ENCODE measurements around the gene VEGFB.

Gene VEGFB

GRCh38 chr11:64258356-64258755, 24.0 kb downstream of the VEGFB start:
- TF ChIP-seq TEAD4 (IDR thresholded peaks at IDR 0.05) (no peak), TCF12 (IDR thresholded peaks at IDR 0.05; ENCODE audit: low read depth) (no peak), YY1 (IDR thresholded peaks at IDR 0.05; ENCODE audit: low read depth) (no peak), RAD21 (IDR thresholded peaks at IDR 0.05; ENCODE audit: low read depth) (no peak), NFIC (IDR thresholded peaks at IDR 0.05) (no peak), CEBPB (IDR thresholded peaks at IDR 0.05) (no peak), ZBTB7A (IDR thresholded peaks at IDR 0.05; ENCODE audit: low read depth) (no peak), REST (IDR thresholded peaks at IDR 0.05; ENCODE audit: low read depth) (no peak), TAF1 (IDR thresholded peaks at IDR 0.05; ENCODE audit: low read depth) (no peak), EGR1 (IDR thresholded peaks at IDR 0.05) (no peak)

- TF ChIP-seq ZBTB7A (IDR thresholded peaks at IDR 0.05; ENCODE audit: low read depth) (no peak), CREB1 (IDR thresholded peaks at IDR 0.05; ENCODE audit: low read depth) (no peak), FOXM1 (IDR thresholded peaks at IDR 0.05; ENCODE audit: borderline replicate concordance, low read depth) (no peak), NFIC (IDR thresholded peaks at IDR 0.05) (no peak), TEAD4 (IDR thresholded peaks at IDR 0.05) (no peak), EGR1 (IDR thresholded peaks at IDR 0.05) (no peak), YY1 (IDR thresholded peaks at IDR 0.05; ENCODE audit: low read depth) (no peak)
These were observed 24.7 kb downstream of the VEGFB start for GRCh38 chr11:64258946-64259532.

GRCh38 chr11:64259533-64260067, 25.2 kb downstream of the VEGFB start:
- no peak for TF ChIP-seq REST (IDR thresholded peaks at IDR 0.05; ENCODE audit: low read depth)
- no peak for TF ChIP-seq CREB1 (IDR thresholded peaks at IDR 0.05; ENCODE audit: low read depth)
- no peak for TF ChIP-seq NFIC (IDR thresholded peaks at IDR 0.05)
- no peak for TF ChIP-seq ZBTB7A (IDR thresholded peaks at IDR 0.05; ENCODE audit: low read depth)
- no peak for TF ChIP-seq TAF1 (IDR thresholded peaks at IDR 0.05; ENCODE audit: low read depth)

GRCh38 chr11:64260147-64260708, 25.8 kb downstream of the VEGFB start:
- TF ChIP-seq CEBPB (IDR thresholded peaks at IDR 0.05) (no peak), MAX (IDR thresholded peaks at IDR 0.05) (no peak), YY1 (IDR thresholded peaks at IDR 0.05; ENCODE audit: low read depth) (no peak), TAF1 (IDR thresholded peaks at IDR 0.05; ENCODE audit: low read depth) (no peak), REST (IDR thresholded peaks at IDR 0.05; ENCODE audit: low read depth) (no peak), EP300 (IDR thresholded peaks at IDR 0.05; ENCODE audit: borderline replicate concordance) (no peak), TCF12 (IDR thresholded peaks at IDR 0.05; ENCODE audit: low read depth) (no peak)

- no peak for TF ChIP-seq TAF1 (IDR thresholded peaks at IDR 0.05; ENCODE audit: low read depth)
- TF ChIP-seq CEBPB (IDR thresholded peaks at IDR 0.05), result no peak
- TF ChIP-seq TCF12 (IDR thresholded peaks at IDR 0.05; ENCODE audit: low read depth), result no peak
- TF ChIP-seq EP300 (IDR thresholded peaks at IDR 0.05; ENCODE audit: borderline replicate concordance), result no peak
- no peak for TF ChIP-seq EGR1 (IDR thresholded peaks at IDR 0.05)
- TF ChIP-seq RAD21 (IDR thresholded peaks at IDR 0.05; ENCODE audit: low read depth), result no peak
- no peak for TF ChIP-seq FOXM1 (IDR thresholded peaks at IDR 0.05; ENCODE audit: borderline replicate concordance, low read depth)
- TF ChIP-seq TEAD4 (IDR thresholded peaks at IDR 0.05), result no peak
- TF ChIP-seq USF1 (IDR thresholded peaks at IDR 0.05), result no peak
- TF ChIP-seq MAX (IDR thresholded peaks at IDR 0.05), result no peak
- no peak for TF ChIP-seq NFIC (IDR thresholded peaks at IDR 0.05)
- no peak for TF ChIP-seq ZBTB7A (IDR thresholded peaks at IDR 0.05; ENCODE audit: low read depth)
- no peak for TF ChIP-seq CREB1 (IDR thresholded peaks at IDR 0.05; ENCODE audit: low read depth)
- no peak for TF ChIP-seq YY1 (IDR thresholded peaks at IDR 0.05; ENCODE audit: low read depth)
- TF ChIP-seq REST (IDR thresholded peaks at IDR 0.05; ENCODE audit: low read depth), result no peak
These were observed 27.2 kb downstream of the VEGFB start for GRCh38 chr11:64261556-64262080.
